GM19043 (cell line): ENCODE data around the gene GAB4.

Experiments
- ATAC-seq: cut with Tn5 transposase; IDR thresholded peaks from one replicate; pipeline ENCODE4 v1.9.1; 2021; ENCODE audit warnings: low read depth; ENCODE audit not compliant: unreplicated experiment

The GAB4 gene

DNA sequence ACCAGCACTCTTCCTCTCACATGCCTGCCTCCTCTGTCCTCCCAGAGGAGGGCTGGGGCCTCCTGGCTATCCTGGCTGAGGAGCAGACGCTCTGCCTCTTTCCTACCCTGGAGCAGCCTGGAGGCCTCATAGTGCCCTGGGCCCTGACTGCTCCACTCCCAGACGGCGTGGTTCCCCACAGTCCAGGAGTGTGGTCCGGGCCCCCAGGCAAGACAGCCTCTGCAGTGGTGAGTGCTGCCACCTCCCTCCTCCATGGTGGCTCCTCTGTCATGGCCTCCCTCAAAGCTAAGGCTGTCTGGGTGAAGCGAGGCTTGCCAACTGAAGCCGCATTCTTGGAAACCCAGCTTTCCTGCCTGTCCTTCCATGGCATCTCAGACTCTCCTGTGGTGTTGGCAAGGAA, 19.8 kb downstream of the GAB4 start:
- ATAC-seq: no peak

DNA sequence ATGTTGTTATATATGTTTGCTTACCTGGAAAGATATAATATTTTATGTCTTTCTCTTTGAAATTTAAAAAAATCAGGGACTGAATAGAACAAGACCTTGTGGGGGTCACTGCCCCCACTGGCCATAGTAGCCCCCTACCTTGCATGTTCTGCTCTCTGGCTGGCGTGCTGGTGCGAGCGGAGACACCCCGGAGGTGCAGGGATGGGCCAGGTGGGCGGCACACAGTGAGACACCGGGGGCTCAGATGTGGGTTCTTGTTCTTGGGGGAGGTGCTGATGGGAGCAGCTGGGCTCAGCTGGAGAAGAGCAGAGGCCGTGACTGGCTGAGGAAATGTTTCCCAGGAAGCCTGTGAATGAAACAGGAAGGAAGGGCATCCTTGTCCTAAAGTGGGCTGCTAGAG, 20.2 kb downstream of the GAB4 start:
- no peak for ATAC-seq

- no peak for ATAC-seq
Measured at GRCh38 chr22:16975155-16975885, 32.7 kb downstream of the GAB4 start.

DNA sequence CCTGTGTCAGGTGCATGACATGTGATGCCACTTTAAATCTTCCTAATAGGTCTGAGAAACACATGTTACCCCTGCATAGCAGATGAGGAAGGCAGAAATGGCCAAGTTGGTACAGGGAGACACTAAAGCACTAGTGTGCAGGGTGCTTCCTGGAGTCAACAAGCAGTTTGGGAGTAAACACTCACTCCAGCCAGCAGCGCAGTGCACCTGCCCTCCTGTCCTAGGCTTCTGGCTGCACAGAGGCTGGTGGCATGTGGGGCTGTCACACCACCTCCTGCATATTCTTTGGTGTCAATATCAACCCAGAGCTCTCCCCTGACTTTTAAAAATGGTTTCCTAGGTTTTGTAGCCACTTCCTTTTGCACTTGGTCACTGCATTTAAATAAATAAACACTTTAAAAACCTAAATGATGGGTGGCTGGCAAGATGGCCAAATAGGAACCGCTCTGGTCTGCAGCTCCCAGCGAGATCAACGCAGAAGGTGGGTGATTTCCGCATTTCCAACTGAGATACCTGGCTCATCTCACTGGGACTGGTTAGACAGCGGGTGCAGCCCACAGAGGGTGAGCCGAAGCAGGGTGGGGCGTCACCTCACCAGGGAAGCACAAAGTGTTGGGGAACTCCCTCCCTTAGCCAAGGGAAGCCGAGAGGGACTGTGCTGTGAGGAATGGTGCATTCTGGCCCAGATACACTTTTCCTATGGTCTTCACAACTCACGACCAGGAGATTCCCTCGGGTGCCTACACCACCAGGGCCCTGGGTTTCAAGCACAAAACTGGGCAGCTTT, 33.5 kb downstream of the GAB4 start:
- no peak for ATAC-seq

DNA sequence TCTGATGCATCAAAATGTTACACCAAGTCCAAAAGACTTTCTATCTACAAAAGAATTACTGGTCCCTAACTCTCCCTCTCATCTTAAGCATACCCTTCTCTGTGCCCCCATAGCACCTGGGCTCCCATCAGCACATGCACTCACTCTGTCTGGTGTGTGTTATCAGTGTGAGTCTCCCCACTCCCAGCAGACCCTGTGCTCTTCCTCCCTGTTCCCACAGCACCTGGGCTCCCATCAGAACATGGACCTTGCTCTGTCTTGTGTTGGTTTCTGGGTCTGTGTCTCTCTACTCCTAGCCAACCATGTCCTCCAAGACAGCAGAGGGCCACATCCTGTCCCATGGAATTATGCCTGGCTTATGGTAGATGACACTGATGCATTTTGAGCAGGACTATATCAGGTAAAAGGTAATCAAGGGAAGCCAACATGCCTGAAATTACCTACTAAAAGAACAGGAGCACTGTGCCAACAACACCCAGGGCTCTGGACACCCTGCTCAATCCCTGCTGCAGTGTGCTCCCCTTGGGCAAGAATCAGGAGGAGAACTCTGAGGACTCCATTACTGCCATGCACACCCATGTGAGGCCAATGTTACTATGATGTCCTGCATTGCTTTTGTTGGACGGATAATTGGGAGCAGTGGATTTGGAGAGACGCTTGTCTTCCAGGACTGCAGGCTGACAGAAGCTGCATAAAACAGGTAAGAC, 34.3 kb downstream of the GAB4 start:
- ATAC-seq: no peak

GRCh38 chr22:16972311-16972710, 35.7 kb downstream of the GAB4 start:
- no peak for ATAC-seq

- no peak for ATAC-seq
Measured at GRCh38 chr22:16970446-16970845, 37.6 kb downstream of the GAB4 start.

GRCh38 chr22:16969508-16970327, 38.3 kb downstream of the GAB4 start:
- no peak for ATAC-seq

DNA sequence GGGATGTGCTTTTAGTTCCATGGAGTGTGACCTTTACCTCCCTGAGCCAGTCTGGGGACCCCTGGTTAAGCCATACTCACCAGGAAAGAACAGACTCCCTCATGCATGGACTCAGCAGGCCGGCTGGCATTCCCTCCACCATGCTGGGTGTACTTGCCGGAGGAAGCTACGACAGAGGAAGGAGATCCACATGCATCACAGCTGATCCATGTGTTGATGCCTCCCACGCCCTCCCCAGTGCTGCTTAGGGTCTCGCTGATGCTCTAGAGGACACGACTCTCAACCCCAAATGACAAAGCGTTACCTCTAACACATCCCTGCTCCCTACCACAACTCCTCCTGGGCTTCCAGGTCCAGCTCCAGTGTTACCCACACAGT, 39.8 kb downstream of the GAB4 start:
- ATAC-seq: no peak

GRCh38 chr22:16967453-16968217, 40.4 kb downstream of the GAB4 start:
- no peak for ATAC-seq

DNA sequence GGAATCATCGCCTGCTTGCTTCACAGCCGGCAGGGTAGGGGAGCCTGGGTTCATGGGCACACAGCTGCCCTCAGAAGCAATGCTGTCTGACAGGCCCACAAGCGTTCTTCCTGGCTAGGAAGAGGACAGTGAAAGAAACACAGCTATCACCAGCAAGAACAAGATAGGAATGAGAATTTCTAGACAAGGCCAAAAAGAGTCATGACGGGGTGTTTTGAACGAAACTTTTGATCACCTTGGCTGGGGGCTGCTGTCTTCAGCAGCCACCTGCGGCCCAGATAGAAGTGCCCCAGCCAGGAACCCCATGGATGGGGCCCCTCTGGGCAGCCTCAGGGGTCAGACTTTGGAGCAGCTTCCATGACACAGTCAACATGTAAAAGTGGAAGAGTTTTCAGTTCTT, 41.8 kb downstream of the GAB4 start:
- ATAC-seq: no peak

DNA sequence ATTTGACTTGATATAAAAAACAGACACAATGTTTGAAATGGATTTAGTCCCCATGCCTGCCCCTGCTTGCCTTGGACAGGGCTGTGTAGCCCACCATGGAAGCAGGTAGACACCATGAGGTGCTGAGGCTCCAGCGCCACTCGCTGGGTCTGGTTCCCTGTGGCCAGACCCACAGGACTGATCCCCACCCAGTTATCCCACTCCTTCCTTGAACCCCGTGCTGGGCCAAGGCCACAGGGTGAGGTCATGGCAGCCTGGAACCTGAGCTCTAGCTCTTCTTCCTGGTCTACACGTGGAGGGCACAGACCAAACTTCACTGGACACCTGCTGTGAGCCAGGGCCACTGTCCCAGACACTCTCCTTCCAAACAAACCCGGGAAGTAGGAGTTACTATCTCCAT, 42.5 kb downstream of the GAB4 start:
- ATAC-seq: no peak

- ATAC-seq: no peak
Measured at GRCh38 chr22:16965083-16965482, 42.9 kb downstream of the GAB4 start.

GRCh38 chr22:16964366-16964765, 43.7 kb downstream of the GAB4 start:
- no peak for ATAC-seq

DNA sequence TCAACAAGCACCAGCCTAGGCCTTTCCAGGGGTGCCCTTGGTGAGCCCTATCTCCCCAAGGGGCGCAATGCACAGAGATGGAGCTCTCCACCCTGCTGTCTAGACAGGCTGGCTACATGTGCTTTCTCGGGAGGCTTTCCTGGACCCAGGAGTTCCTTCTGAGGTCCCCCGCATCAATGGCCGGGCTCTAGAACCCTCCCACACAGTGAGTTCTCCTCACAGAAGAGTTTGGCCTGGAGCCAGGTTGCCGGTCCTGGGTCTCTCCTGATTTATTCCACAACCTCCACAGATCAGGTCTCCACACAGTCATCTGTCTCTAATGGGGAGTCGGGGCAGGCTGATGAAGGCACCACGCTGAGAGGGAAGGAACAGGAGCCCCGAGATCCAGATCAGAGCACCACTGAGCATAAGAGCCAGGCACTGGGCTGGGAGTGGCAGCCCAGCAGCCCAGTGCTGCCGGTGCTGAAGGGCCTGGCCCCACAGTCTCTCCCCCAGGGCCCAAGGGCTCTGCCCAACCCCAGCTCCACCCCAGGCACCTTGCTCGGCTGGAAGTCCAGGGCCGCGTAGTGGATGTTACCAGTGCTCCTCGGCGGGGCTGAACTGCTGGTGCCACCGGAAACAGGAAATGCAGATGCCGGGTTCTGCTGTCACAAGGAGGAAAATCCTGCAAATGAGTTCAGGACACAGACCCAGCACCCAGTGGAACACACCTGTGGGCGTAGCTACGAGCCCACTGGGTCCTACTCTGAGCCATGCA, 44.7 kb downstream of the GAB4 start:
- no peak for ATAC-seq

DNA sequence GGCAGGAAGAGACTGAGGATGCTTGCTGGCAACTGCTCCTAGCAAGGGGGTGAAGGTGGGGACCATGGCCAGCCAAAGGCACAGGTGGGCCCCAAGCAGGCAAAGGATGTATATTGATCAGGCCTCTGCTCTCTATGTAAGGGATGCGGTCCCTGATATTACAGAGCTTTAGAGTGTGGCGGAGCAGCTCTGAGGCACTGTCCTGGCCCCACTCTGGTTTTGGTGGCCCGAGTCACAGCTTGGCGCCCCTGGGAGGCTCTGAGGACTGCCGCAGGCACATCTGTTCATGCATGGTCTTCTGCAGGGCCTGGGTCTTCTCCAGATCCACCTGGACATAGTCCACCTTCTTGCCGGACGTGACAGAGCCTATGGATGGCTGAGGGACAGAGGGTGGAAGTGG, 45.5 kb downstream of the GAB4 start:
- no peak for ATAC-seq

DNA sequence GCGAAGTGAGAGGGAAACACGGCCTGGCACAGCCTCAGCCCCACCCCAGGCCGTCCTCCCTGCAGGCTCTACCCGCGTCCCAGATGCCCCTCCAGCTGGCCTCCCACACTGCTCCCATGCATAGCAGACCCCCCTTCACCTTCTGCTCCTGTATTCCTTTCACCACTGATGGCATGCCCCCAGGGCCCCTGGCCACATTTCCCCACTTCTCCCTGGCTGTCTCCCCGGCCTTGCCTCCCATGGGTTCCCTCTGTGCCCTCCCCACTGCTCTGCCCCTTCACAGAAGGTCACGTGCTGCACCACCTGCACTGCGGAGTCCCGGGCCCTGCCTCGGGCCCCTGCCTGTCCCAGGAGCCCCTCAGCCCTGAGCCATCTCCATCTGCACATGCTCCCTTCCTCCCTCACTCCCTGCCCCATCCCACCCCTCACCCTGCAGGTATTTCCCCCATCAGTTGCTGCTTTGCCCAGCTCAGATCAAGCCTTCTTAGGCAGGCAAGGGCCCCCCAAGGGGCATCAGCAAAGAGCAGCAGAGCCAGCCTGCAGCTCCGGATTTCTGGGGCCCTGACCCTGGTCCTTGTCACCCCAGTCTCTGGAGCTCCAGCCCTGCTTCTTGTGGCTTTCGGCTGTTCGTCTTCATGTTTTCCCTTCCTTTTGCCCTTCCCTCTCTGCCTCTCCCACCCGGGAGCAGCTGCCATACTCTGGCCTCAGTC, 46.4 kb downstream of the GAB4 start:
- ATAC-seq: no peak

- no peak for ATAC-seq
Measured at GRCh38 chr22:16960884-16961249, 47.2 kb downstream of the GAB4 start.
